GM23338 (cell line): ENCODE measurements around the gene KATNAL1. TPM values are rescaled to one million over a fixed set of nuclear protein-coding genes. Genes with fewer than 3 reads are reported as not detected.

ENCODE experiments used
- ATAC-seq: fragments of 200-7000 bp; cut with Tn5 transposase; 3 replicates; pipeline ENCODE4 v1.9.1; 2020
- DNase-seq: peaks from one replicate; pipeline ENCODE4 v3.0.0-alpha.2; 2015; ENCODE audit warnings: low spot score
- H2AFZ ChIP-seq: fragments of 200-600 bp; sonication (generic); 2 replicates; pipeline ENCODE4 v1.8.0; 2016; ENCODE audit warnings: antibody characterized with exemption, mild to moderate bottlenecking, moderate library complexity
- H3F3A ChIP-seq: fragments of 200-600 bp; sonication (generic); replicated peaks from 2 replicates; pipeline ENCODE4 v1.8.0; 2017; ENCODE audit warnings: antibody characterized with exemption, mixed run types, low read depth
- H3K27ac ChIP-seq: fragments of 200-600 bp; sonication (generic); 2 replicates; pipeline ENCODE4 v1.6.1; 2016; ENCODE audit warnings: low read depth
- H3K27me3 ChIP-seq: fragments of 200-600 bp; sonication (generic); 2 replicates; pipeline ENCODE4 v1.8.0; 2016; ENCODE audit warnings: mild to moderate bottlenecking, mixed run types, moderate library complexity; ENCODE audit not compliant: insufficient read depth
- H3K36me3 ChIP-seq: fragments of 200-600 bp; sonication (generic); 2 replicates; pipeline ENCODE4 v1.8.0; 2016; ENCODE audit warnings: mild to moderate bottlenecking; ENCODE audit not compliant: insufficient read depth
- H3K4me1 ChIP-seq: fragments of 200-600 bp; sonication (generic); 2 replicates; pipeline ENCODE4 v1.8.0; 2016; ENCODE audit warnings: mild to moderate bottlenecking, moderate library complexity; ENCODE audit not compliant: insufficient read depth
- H3K4me2 ChIP-seq: fragments of 200-600 bp; sonication (generic); 2 replicates; pipeline ENCODE4 v1.7.1; 2017; ENCODE audit warnings: mixed run types
- H3K4me3 ChIP-seq: fragments of 200-600 bp; sonication (generic); 2 replicates; pipeline ENCODE4 v1.6.1; 2016; ENCODE audit warnings: mixed run types
- H3K79me2 ChIP-seq: fragments of 200-600 bp; sonication (generic); replicated peaks from 2 replicates; pipeline ENCODE4 v1.8.0; 2017; ENCODE audit warnings: mild to moderate bottlenecking; ENCODE audit not compliant: insufficient read depth
- H3K9me2 ChIP-seq: fragments of 200-600 bp; sonication (generic); 2 replicates; pipeline ENCODE4 v1.8.0; 2017; ENCODE audit not compliant: insufficient read depth
- H4K20me1 ChIP-seq: fragments of 200-600 bp; sonication (generic); replicated peaks from 2 replicates; pipeline ENCODE4 v1.8.0; 2017; ENCODE audit warnings: mild to moderate bottlenecking; ENCODE audit not compliant: insufficient read depth
- H3K27ac Mint-ChIP-seq: 2 replicates; pipeline ENCODE4 v1.8.0; 2020; ENCODE audit warnings: inconsistent platforms, mild to moderate bottlenecking, moderate library complexity, mixed read lengths
- H3K27me3 Mint-ChIP-seq: 3 replicates; pipeline ENCODE4 v1.8.0; 2022; ENCODE audit warnings: low read depth, mild to moderate bottlenecking, moderate library complexity, mixed read lengths, inconsistent platforms; ENCODE audit not compliant: insufficient read depth, poor library complexity
- H3K36me3 Mint-ChIP-seq: 3 replicates; pipeline ENCODE4 v1.8.0; 2021; ENCODE audit warnings: low read depth, mild to moderate bottlenecking, inconsistent platforms, moderate library complexity, mixed read lengths
- H3K4me1 Mint-ChIP-seq: 3 replicates; pipeline ENCODE4 v1.8.0; 2020; ENCODE audit warnings: mild to moderate bottlenecking, inconsistent platforms, mixed read lengths
- H3K4me3 Mint-ChIP-seq: 3 replicates; pipeline ENCODE4 v1.8.0; 2021; ENCODE audit warnings: moderate library complexity, mild to moderate bottlenecking, inconsistent platforms, mixed read lengths
- H3K9me3 Mint-ChIP-seq: 3 replicates; pipeline ENCODE4 v1.8.0; 2020; ENCODE audit warnings: moderate library complexity, mild to moderate bottlenecking, inconsistent platforms, mixed read lengths
- CTCF ChIP-seq, 2 experiments: fragments of 200-600 bp in 1 of 2; sonication (generic) in 1 of 2; conservative IDR thresholded peaks; 2 replicates each; pipeline versions ENCODE4 v1.5.1 to v1.6.1; 2016 to 2017; ENCODE audit warnings: antibody characterized with exemption in 2 of 2, low read depth in 2 of 2, mild to moderate bottlenecking in 2 of 2, moderate library complexity in 1 of 2
- JUNB ChIP-seq: IDR thresholded peaks from one replicate; pipeline ENCODE4 v1.6.1; 2016; ENCODE audit warnings: antibody characterized with exemption; ENCODE audit not compliant: unreplicated experiment
- NANOG ChIP-seq: IDR thresholded peaks from 2 replicates; pipeline ENCODE4 v1.6.1; 2016; ENCODE audit warnings: antibody characterized with exemption, borderline replicate concordance
- POLR2AphosphoS5 ChIP-seq: IDR thresholded peaks from 2 replicates; pipeline ENCODE4 v1.6.1; 2016; ENCODE audit warnings: antibody characterized with exemption, low read depth
- STAT1 ChIP-seq: IDR thresholded peaks from one replicate; pipeline ENCODE4 v1.6.1; 2016; ENCODE audit warnings: antibody characterized with exemption; ENCODE audit not compliant: unreplicated experiment
- ZNF462 ChIP-seq: fragments of 250-450 bp; sonication (Bioruptor Pico); IDR thresholded peaks from 2 replicates; pipeline ENCODE4 v1.5.0; 2020; ENCODE audit warnings: mild to moderate bottlenecking, moderate library complexity
- polyA plus RNA-seq: library from polyadenylated mRNA; unstranded; fragments of >200 nt; fragmentation: Nextera tagmentation; extraction: Ambion mirVana; gene quantifications from 2 replicates; pipeline ENCODE4 v1.2.1, GENCODE V29; 2016
- total RNA-seq: library from RNA; depleted of rRNA; stranded (reverse); fragments of >200 nt; shearing (Covaris generic); gene quantifications from 2 replicates; pipeline ENCODE4 v1.2.3, GENCODE V29; 2014

The KATNAL1 gene
- total and polyA plus RNA-seq, 2 experiments from 2014 or later, result 6.1 to 11.5 TPM

DNA sequence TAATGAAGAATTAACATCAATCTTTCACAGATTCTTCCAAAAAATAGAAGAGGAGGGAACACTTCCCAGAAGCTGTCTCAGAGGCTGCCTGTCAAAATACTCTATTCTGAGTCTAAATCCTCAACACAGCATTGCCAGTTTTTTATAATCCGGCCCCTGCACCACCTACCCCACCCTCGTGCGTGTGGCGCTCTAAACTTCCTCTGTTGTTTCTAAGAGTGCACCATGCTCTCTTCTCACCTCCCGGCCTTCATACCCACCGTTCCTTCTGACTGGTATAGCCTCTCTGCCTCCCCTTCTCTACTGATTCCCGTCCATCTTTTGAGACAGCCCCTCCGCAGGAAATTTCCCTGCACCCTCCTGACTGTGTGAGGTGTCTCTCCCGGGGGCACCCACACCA, 136.8 kb downstream of the KATNAL1 start (continued):
- TF ChIP-seq ZNF462 (CRISPR knock-in tag) (no peak), CTCF (conservative IDR thresholded peaks at IDR 0.05; ENCODE audit: low read depth in 2 of 2) (no peak), JUNB (no peak), POLR2AphosphoS5 (no peak), STAT1 (no peak)

DNA sequence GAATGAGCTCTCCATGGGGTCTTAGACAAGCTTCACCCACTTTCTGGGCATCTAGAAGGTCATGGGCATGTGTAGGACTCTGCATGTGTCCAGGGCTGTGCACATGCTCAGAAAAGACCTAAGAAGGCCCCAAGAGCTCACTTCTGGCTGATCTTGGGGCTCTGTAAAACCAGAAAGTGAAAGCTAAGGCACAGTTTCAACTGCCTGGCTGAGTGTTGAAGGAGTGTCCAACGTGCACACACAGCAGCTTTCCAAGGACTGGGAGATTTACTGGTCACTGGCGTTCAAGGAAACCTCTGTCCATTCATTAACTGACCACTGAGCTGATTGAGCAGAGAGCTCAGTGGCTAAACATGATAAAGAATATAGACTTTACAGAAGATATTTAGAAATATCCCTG, 137.9 kb downstream of the KATNAL1 start:
- H3K9me3 Mint-ChIP-seq, result no peaks in the 10 kb centered on the region
- Histone ChIP-seq H3K9me2 (no peaks in the 10 kb centered on the region), H3K27me3 (no peaks in the 10 kb centered on the region), H3K27ac (no peak overlapping the region), H3K79me2 (no peaks in the 10 kb centered on the region), H3K4me3 (no peak overlapping the region), H3K4me1 (no peaks in the 10 kb centered on the region), H3K4me2 (no peak overlapping the region), H2AFZ (0 out of 2 replicates have a peak overlapping the region, but pooled peaks have one; percentile 28), H3K36me3 (no peaks in the 10 kb centered on the region), H3F3A (no peaks in the 10 kb centered on the region), H4K20me1 (no peaks in the 10 kb centered on the region)
- H3K36me3 Mint-ChIP-seq, result no peaks in the 10 kb centered on the region
- H3K4me3 Mint-ChIP-seq, result no peak overlapping the region
- DNase-seq (no peak), ATAC-seq (no peak)
- TF ChIP-seq NANOG, result no peak
- H3K4me1 Mint-ChIP-seq, result peaks cover 25% of the 10 kb centered on the region
- no peaks in the 10 kb centered on the region for H3K27me3 Mint-ChIP-seq
- H3K27ac Mint-ChIP-seq, result no peak overlapping the region
